H1 (cell line): Measurements from ENCODE around the gene LRBA. TPM values are rescaled to one million over a fixed set of nuclear protein-coding genes. Genes with fewer than 3 reads are reported as not detected.

Experiments
- BCL11A ChIP-seq, 2 experiments: IDR thresholded peaks; one replicate each; pipeline ENCODE4 v1.6.1; 2011; ENCODE audit warnings: low read depth in 2 of 2, low read length in 2 of 2, mild to moderate bottlenecking in 2 of 2
- CREB1 ChIP-seq: IDR thresholded peaks from 2 replicates; pipeline ENCODE4 v1.6.1; 2012; ENCODE audit warnings: inconsistent platforms
- CTBP2 ChIP-seq: IDR thresholded peaks from 2 replicates; pipeline ENCODE4 v1.7.0; 2011; ENCODE audit warnings: borderline replicate concordance, mild to moderate bottlenecking, moderate library complexity, mixed read lengths, low read length; ENCODE audit not compliant: insufficient read depth, insufficient read length
- RAD21 ChIP-seq, 2 experiments: IDR thresholded peaks in 1 of 2; conservative IDR thresholded peaks in 1 of 2; 2 replicates each; pipeline ENCODE4 v1.6.1; 2011; ENCODE audit warnings: low read depth in 2 of 2, low read length in 2 of 2, improper control_type of control experiment in 1 of 2, inconsistent platforms in 1 of 2, mild to moderate bottlenecking in 1 of 2, moderate library complexity in 1 of 2
- RXRA ChIP-seq: IDR thresholded peaks from 2 replicates; pipeline ENCODE4 v1.6.1; 2011; ENCODE audit warnings: low read depth, mild to moderate bottlenecking, low read length, moderate library complexity; ENCODE audit not compliant: insufficient read depth
- polyA plus RNA-seq, 7 experiments: library from polyadenylated mRNA; depleted of rRNA in 3 of 7; stranded (reverse) in 5 of 7; unstranded in 2 of 7; fragments of >200 nt in 5 of 7; fragments of 200-250 nt in 2 of 7; gene quantifications; 1 replicate in 5 of 7; 2 replicates in 1 of 7; 4 replicates in 1 of 7; pipeline versions ENCODE4 v1.2.1 to v1.2.3, GENCODE V29; 2011 to 2013; ENCODE audit warnings: missing spikeins in 2 of 7, mixed read lengths in 2 of 7
- total RNA-seq: library from RNA; stranded (reverse); fragmentation: NEBNext Ultra II Directional; extraction: Animal tissue kit (Norgen Biotek cat#: 25700); gene quantifications from 2 replicates; pipeline ENCODE4 v1.2.1, GENCODE V29; 2021

LRBA gene
- total and polyA plus RNA-seq, 2 of the 8 experiments (the other 6 are each of a cell fraction or from before 2014, with no cell fraction given) = 54.6 to 83.2 TPM

DNA sequence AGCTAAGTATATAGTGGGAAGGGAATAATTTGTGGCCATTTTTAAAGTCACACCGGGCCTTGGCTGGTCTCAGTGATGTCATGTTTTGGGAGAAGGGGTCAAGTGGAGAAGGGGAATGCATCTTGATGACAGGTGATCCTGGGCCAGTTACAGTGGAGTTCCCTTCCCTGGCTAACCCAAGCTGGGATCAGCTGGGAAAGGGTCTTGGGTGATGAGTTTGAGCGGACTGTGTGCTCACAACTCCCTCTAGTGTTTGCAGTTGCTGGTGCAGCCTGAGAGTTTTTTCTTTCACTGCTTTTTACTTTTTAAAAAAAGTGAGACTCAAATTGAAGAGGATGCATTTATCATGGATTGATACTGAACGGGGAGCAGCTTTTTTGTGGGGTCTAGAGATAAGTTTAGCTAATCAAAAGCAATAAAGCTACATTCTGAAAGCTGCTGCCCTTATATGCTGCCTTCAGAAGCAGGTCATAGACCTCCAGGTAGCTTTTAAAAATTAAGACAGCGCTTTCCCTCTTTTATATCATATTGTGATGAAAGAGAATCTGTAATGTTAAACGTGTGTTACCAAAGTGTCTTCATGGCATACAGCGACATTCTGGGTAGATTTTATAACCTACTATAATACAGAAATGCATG, 772.1 kb downstream of the LRBA start (continued):
- no peak for TF ChIP-seq BCL11A (IDR thresholded peaks at IDR 0.05; ENCODE audit: low read depth in 2 of 2, low read length in 2 of 2)
- TF ChIP-seq RXRA = no peak
- TF ChIP-seq CREB1 = no peak
- TF ChIP-seq CTBP2 = no peak
- peak; percentile 90 for TF ChIP-seq RAD21 (IDR thresholded peaks at IDR 0.05 in 1 of 2, conservative IDR thresholded peaks at IDR 0.05 in 1 of 2; ENCODE audit: low read depth in 2 of 2, low read length in 2 of 2)
